Muscle layer of duodenum (tissue), 2 donors: ENCODE measurements around the gene PLB1.

Experiments used
- H3K27ac ChIP-seq: one replicate; pipeline ENCODE4 v1.7.0; 2013; ENCODE audit warnings: mild to moderate bottlenecking, low read length
- H3K27me3 ChIP-seq: one replicate; pipeline ENCODE4 v1.7.0; 2013; ENCODE audit warnings: low read depth, mild to moderate bottlenecking, control low read depth, low read length
- H3K36me3 ChIP-seq, 2 donors: one replicate each; pipeline ENCODE4 v1.7.0; 2013; ENCODE audit warnings: low read length in 2 of 2, control low read depth in 1 of 2, mild to moderate bottlenecking in 1 of 2; ENCODE audit not compliant: insufficient read depth in 2 of 2, control insufficient read depth in 1 of 2
- H3K4me1 ChIP-seq, 2 donors: one replicate each; pipeline ENCODE4 v1.7.0; 2013; ENCODE audit warnings: low read length in 2 of 2, mild to moderate bottlenecking in 2 of 2, control low read depth in 1 of 2, moderate library complexity in 1 of 2; ENCODE audit not compliant: insufficient read depth in 2 of 2, control insufficient read depth in 1 of 2
- H3K4me3 ChIP-seq, 2 donors: one replicate each; pipeline ENCODE4 v1.7.0; 2013; ENCODE audit warnings: low read length in 2 of 2, low read depth in 1 of 2, mild to moderate bottlenecking in 1 of 2
- H3K9me3 ChIP-seq, 2 donors: one replicate each; pipeline ENCODE4 v1.7.0; 2013; ENCODE audit warnings: low read length in 2 of 2, control low read depth in 1 of 2, mild to moderate bottlenecking in 1 of 2; ENCODE audit not compliant: control insufficient read depth in 1 of 2
- donor health status: healthy.

Gene PLB1

DNA sequence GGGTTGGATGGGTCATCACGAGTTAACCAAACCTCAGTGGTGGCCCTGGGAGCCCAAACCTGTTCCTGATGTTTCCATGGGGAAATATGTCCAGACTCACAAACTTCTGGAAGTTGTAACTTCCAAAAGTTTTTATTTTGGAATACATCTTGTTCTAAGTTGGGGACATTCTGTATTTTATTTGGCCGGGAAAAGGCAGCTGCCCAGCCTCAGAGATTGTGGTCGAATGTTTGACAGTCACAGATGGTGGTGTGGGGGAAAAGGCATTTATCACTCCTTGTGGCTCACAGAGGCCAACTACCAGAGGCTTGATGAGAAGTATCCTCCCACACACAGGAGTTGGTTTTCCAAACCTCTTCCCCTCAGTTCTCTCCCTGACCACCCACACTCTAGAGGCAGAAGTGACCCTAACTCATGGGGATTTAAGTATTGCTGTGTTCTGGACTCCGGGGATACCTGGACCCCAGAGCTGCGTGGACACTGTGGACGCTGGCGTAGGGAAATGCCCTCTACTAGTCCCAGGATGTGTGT is 131.1 kb downstream of the PLB1 start:
- Histone ChIP-seq H3K4me1 (peaks cover 20 to 27% of the 10 kb centered on the region in 2 donors), H3K4me3 (no peak overlapping the region)

DNA sequence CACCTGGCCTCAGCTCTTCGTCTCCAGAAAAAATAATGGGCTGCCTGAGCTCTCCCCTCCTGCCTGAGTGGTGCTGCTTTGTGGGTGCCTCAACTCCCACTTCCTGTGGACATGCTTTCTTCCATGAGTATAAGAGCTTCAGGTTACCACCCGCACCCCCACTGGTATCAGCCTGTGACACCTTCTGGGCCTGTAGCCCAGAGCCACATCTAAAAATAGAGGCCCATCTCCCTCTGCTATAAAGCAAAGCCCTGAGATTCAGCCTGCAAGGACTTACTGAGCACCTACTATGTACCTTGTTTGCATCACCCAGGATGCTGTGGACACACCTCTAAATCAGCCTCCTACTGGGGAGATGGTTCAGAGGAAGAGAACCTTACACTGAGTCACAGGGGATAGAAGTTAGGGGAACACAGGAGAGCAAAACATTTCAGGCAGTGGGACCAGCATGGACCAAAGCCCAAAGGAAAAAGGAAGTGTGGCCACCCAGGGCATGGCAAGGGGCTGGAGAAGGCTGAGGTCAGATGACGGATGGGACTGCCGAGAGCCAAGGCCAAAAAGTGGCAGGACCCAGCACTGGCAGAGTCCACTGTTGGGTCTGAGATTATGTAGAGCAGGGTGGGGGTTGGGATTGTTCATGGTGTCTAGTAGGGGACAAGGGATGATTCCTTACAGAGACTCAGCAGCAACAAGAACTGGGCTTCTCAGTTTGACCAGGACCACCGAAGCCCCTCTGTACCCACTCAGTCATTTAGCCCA is 132.0 kb downstream of the PLB1 start:
- H3K36me3 ChIP-seq: no peaks in the 10 kb centered on the region
- no peak overlapping the region for H3K4me3 ChIP-seq
- peaks cover 17 to 27% of the 10 kb centered on the region in 2 donors for H3K4me1 ChIP-seq
- H3K9me3 ChIP-seq: no peaks in the 10 kb centered on the region
- H3K27ac ChIP-seq: peak overlapping the region; percentile 61
- no peaks in the 10 kb centered on the region for H3K27me3 ChIP-seq

More for the DNA sequence above, 131.1 kb downstream of the PLB1 start:
- no peaks in the 10 kb centered on the region for H3K36me3 ChIP-seq
- H3K9me3 ChIP-seq: no peaks in the 10 kb centered on the region
- H3K27me3 ChIP-seq: no peaks in the 10 kb centered on the region
- H3K27ac ChIP-seq: peak overlapping the region; percentile 61

GRCh38 chr2:28628506-28628905 is 132.6 kb downstream of the PLB1 start:
- Histone ChIP-seq H3K27me3 (no peaks in the 10 kb centered on the region), H3K9me3 (no peaks in the 10 kb centered on the region), H3K4me1 (peaks cover 17 to 27% of the 10 kb centered on the region in 2 donors), H3K4me3 (no peak overlapping the region), H3K36me3 (no peaks in the 10 kb centered on the region), H3K27ac (no peak overlapping the region)

GRCh38 chr2:28628987-28629386 is 133.1 kb downstream of the PLB1 start:
- Histone ChIP-seq H3K36me3 (no peaks in the 10 kb centered on the region), H3K9me3 (no peaks in the 10 kb centered on the region), H3K27me3 (no peaks in the 10 kb centered on the region), H3K4me1 (peaks cover 17 to 27% of the 10 kb centered on the region in 2 donors), H3K4me3 (no peak overlapping the region), H3K27ac (no peak overlapping the region)

DNA sequence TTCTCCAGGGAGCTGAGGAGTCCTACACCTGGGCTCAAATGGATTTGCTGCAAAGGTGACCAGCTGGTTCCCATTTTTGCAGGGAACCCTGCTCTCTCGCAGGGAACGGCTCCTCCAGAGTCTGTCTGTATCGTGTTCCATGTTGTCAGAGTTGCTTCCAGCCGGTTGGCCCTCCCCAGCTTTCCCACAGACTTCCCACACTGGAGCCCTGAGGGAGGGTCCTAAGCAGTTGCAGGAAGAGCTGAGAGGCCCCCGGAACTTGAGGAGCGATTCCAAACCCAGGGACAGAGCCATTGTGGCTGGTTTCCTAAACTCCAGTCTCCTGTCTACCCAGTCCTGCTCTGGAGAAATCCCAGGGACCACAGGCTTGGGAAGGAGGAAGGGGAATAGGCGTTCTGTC is 134.1 kb downstream of the PLB1 start:
- no peaks in the 10 kb centered on the region for H3K9me3 ChIP-seq
- H3K4me3 ChIP-seq: no peak overlapping the region
- H3K36me3 ChIP-seq: no peaks in the 10 kb centered on the region
- no peak overlapping the region for H3K27ac ChIP-seq
- H3K4me1 ChIP-seq: peaks cover 13 to 27% of the 10 kb centered on the region in 2 donors
- H3K27me3 ChIP-seq: no peaks in the 10 kb centered on the region

DNA sequence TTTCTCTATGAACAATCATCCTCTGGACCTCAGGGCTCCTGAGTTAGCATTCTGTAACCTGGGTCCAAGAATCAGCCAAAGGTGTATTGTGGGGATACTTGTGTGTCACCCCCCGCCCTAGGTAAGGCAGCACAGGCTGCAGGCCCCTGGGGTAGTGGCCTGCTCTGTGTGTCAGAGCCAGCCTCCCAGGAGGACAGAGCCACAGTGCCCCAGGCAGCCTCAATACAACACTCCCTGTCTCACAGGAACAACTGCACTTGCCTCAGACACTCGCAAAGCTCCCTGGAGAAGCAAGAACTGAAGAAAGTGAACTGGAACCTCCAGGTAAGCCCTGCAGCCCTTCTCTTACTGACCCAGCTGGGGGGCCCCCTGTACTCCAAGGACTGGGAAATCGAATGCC is 134.5 kb downstream of the PLB1 start:
- Histone ChIP-seq H3K9me3 (no peaks in the 10 kb centered on the region), H3K36me3 (no peaks in the 10 kb centered on the region), H3K4me1 (peaks cover 12 to 30% of the 10 kb centered on the region in 2 donors), H3K27me3 (no peaks in the 10 kb centered on the region), H3K27ac (no peak overlapping the region), H3K4me3 (no peak overlapping the region)

DNA sequence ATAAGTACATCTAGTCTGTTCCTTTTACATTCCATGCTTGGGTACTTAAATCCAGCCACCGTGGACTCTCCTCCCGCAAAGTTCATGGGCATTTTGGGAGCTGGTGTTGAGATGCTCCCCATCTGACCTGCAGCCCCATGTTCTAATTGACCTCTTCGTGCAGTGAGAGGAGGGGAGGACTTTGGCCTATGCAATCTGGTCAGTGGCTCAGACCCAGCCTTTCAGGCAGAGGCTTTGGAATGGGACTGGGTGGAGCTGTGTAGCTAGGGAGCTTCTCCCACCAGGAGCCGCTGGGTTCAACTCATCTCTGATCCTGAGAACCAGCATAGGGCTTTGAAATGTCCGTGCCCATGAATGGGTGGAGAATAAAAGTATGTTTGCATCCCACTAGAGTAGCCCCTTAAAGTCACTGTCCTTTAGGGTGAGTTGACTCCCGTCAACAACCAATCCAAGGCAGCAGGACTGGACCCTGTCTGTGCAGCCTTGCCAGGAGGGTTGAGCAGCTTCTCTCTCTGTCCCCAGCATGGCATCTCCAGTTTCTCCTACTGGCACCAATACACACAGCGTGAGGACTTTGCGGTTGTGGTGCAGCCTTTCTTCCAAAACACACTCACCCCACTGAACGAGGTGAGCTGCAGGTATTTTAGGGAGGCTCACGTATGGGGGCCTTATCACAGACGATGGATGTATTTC is 135.8 kb downstream of the PLB1 start:
- Histone ChIP-seq H3K4me1 (peaks cover 13 to 25% of the 10 kb centered on the region in 2 donors), H3K36me3 (no peaks in the 10 kb centered on the region), H3K4me3 (no peak overlapping the region), H3K27ac (no peak overlapping the region), H3K9me3 (no peaks in the 10 kb centered on the region), H3K27me3 (no peaks in the 10 kb centered on the region)

DNA sequence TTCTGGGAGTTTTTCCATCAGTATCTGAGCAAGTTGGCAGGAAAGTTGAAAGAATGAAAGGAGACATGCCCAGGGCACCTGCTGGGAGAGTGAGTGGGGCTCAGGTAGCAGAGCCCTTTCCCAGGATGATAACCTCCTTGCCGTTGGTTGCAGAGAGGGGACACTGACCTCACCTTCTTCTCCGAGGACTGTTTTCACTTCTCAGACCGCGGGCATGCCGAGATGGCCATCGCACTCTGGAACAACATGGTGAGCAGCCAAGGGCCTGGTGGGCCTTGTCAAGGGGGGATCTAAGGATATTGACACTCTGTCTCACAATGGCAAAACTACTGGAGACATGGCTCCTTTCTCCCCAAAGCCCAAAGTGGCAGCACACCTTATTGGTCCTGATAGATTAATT is 136.9 kb downstream of the PLB1 start:
- Histone ChIP-seq H3K27me3 (no peaks in the 10 kb centered on the region), H3K27ac (no peak overlapping the region), H3K4me3 (no peak overlapping the region), H3K4me1 (peaks cover 10 to 14% of the 10 kb centered on the region in 2 donors), H3K36me3 (no peaks in the 10 kb centered on the region), H3K9me3 (no peaks in the 10 kb centered on the region)

DNA sequence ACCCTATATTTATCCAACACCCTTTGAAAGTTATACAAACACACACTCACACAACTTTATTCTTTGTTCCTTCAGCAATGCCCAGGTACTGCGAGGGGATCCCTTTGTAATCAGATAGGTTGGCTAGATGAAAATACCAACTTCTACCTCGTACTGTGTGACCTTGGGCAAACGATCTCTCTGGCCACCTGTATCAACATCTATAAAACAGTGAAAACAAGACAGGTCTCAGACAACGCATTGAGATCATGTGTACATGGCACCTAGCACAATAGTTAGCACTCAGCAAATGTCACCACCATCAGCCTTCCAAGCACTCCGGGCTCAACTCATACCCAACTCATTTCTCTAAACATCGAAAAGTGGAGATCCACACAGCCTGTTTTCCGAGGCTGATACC is 137.3 kb downstream of the PLB1 start:
- Histone ChIP-seq H3K4me3 (no peak overlapping the region), H3K27ac (no peak overlapping the region), H3K4me1 (peaks cover 7 to 10% of the 10 kb centered on the region in 2 donors), H3K36me3 (no peaks in the 10 kb centered on the region), H3K27me3 (no peaks in the 10 kb centered on the region), H3K9me3 (no peaks in the 10 kb centered on the region)

- Histone ChIP-seq H3K27me3 (no peaks in the 10 kb centered on the region), H3K4me1 (peaks cover 7 to 8% of the 10 kb centered on the region in 2 donors), H3K9me3 (no peaks in the 10 kb centered on the region), H3K4me3 (no peak overlapping the region), H3K36me3 (no peaks in the 10 kb centered on the region), H3K27ac (no peak overlapping the region)
Observed at GRCh38 chr2:28633746-28634145, 137.9 kb downstream of the PLB1 start.

GRCh38 chr2:28635191-28635611 is 139.3 kb downstream of the PLB1 start:
- Histone ChIP-seq H3K9me3 (no peaks in the 10 kb centered on the region), H3K4me1 (peaks cover 7 to 8% of the 10 kb centered on the region in 2 donors), H3K36me3 (no peaks in the 10 kb centered on the region), H3K27me3 (no peaks in the 10 kb centered on the region), H3K27ac (peak overlapping the region; percentile 50), H3K4me3 (no peak overlapping the region)
